Measurements from ENCODE around the gene RBM15B.

The RBM15B gene

GRCh38 chr3:51392355-51393133 lies 1.5 kb downstream of the RBM15B start:
- no peak for DNase-seq

- DNase-seq: no peak
Observed at GRCh38 chr3:51393134-51393495, 2.0 kb downstream of the RBM15B start.

- DNase-seq: no peak
Observed at GRCh38 chr3:51393564-51393963, 2.5 kb downstream of the RBM15B start.

- DNase-seq: no peak
Observed at GRCh38 chr3:51394541-51394940, 3.5 kb downstream of the RBM15B start.

GRCh38 chr3:51395493-51396213 lies 4.6 kb downstream of the RBM15B start:
- no peak for DNase-seq

- DNase-seq: no peak
Observed at GRCh38 chr3:51396401-51396800, 5.3 kb downstream of the RBM15B start.

GRCh38 chr3:51397392-51397791 lies 6.3 kb downstream of the RBM15B start:
- DNase-seq: no peak

GRCh38 chr3:51398595-51399310 lies 7.7 kb downstream of the RBM15B start:
- DNase-seq: no peak

GRCh38 chr3:51400166-51400565 lies 9.1 kb downstream of the RBM15B start:
- DNase-seq: no peak

- DNase-seq: no peak
Observed at GRCh38 chr3:51401735-51402134, 10.7 kb downstream of the RBM15B start.

GRCh38 chr3:51403675-51404074 lies 12.6 kb downstream of the RBM15B start:
- no peak for DNase-seq

GRCh38 chr3:51408021-51408420 lies 16.9 kb downstream of the RBM15B start:
- no peak for DNase-seq

GRCh38 chr3:51408813-51409212 lies 17.7 kb downstream of the RBM15B start:
- DNase-seq: no peak

- DNase-seq: no peak
Observed at GRCh38 chr3:51422211-51422610, 31.1 kb downstream of the RBM15B start.

GRCh38 chr3:51426921-51427320 lies 35.8 kb downstream of the RBM15B start:
- DNase-seq: no peak

GRCh38 chr3:51429138-51429537 lies 38.1 kb downstream of the RBM15B start:
- no peak for DNase-seq

GRCh38 chr3:51434110-51434509 lies 43.0 kb downstream of the RBM15B start:
- DNase-seq: no peak

GRCh38 chr3:51434746-51435327 lies 43.8 kb downstream of the RBM15B start:
- DNase-seq: peak; percentile 42

- no peak for DNase-seq
Observed at GRCh38 chr3:51436998-51437639, 46.0 kb downstream of the RBM15B start.

- no peak for DNase-seq
Observed at GRCh38 chr3:51441282-51442030, 50.4 kb downstream of the RBM15B start.

GRCh38 chr3:51445544-51446280 lies 54.6 kb downstream of the RBM15B start:
- DNase-seq: no peak

Data from NCI-H69 (cell line).